ENCODE measurements around the gene CENPN.

CENPN gene

DNA sequence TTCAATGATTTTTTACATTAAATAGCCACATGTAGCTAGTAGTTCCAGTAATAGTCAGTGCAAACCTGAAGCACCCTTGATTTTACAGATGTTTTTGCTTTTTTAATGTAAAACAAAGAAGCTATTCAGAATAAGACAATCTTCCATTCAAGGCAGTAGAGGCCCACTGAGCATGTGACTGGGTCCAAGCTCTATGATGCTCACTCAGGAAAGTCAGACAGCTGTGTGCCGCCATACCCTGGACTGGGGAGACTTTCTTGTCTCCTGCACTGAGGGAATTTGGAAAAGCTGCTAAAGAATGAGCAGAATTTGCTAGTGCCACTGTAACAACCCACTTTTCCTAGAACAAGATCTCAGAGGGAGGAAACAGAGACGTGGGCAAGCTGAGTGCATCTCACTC lies 11.5 kb downstream of the CENPN start:
- H3K79me2 ChIP-seq (ENCODE audit: low read length) = no peaks in the 10 kb centered on the region
- H3K36me3 ChIP-seq (replicated peaks; ENCODE audit: low read depth, low read length) = peaks cover 59% of the 10 kb centered on the region
- no peak overlapping the region for H2AFZ ChIP-seq (ENCODE audit: low read depth, low read length)
- no peak overlapping the region for H3K4me3 ChIP-seq (ENCODE audit: low read length)
- H4K20me1 ChIP-seq (ENCODE audit: insufficient read depth, low read length) = no peaks in the 10 kb centered on the region
- TF ChIP-seq EZH2phosphoT487 (IDR thresholded peaks at IDR 0.05; ENCODE audit: low read depth) = no peak
- TF ChIP-seq, protein P1, sequence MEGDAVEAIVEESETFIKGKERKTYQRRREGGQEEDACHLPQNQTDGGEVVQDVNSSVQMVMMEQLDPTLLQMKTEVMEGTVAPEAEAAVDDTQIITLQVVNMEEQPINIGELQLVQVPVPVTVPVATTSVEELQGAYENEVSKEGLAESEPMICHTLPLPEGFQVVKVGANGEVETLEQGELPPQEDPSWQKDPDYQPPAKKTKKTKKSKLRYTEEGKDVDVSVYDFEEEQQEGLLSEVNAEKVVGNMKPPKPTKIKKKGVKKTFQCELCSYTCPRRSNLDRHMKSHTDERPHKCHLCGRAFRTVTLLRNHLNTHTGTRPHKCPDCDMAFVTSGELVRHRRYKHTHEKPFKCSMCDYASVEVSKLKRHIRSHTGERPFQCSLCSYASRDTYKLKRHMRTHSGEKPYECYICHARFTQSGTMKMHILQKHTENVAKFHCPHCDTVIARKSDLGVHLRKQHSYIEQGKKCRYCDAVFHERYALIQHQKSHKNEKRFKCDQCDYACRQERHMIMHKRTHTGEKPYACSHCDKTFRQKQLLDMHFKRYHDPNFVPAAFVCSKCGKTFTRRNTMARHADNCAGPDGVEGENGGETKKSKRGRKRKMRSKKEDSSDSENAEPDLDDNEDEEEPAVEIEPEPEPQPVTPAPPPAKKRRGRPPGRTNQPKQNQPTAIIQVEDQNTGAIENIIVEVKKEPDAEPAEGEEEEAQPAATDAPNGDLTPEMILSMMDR (IDR thresholded peaks at IDR 0.05; ENCODE audit: low read depth, low read length) = no peak
- H3K9me3 ChIP-seq (ENCODE audit: insufficient read depth, low read length) = no peaks in the 10 kb centered on the region
- no peak overlapping the region for H3K4me2 ChIP-seq (ENCODE audit: low read length)
- no peak overlapping the region for H3K27ac ChIP-seq (ENCODE audit: low read length)
- no peak overlapping the region for H3K9ac ChIP-seq (ENCODE audit: low read length)
- H3K4me1 ChIP-seq (ENCODE audit: low read length) = no peaks in the 10 kb centered on the region
- H3K27me3 ChIP-seq (ENCODE audit: low read depth, low read length) = no peaks in the 10 kb centered on the region

DNA sequence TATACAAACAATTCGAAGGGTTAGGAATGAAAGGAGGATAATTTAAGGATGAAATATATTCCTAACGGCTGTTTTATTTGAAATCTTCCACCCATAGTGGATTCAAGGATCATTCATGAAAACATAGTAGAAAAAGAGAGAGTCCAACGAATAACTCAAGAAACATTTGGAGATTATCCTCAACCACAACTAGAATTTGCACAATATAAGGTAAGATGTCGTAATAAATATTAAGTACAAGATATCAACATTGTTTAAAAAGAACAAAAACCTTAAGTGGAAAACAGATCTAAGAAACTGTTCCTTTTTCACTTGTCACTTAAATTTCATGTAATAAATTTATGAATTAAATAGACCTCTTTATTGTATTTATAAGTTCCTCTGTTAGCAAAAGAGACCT lies 19.4 kb downstream of the CENPN start:
- Histone ChIP-seq H2AFZ (ENCODE audit: low read depth, low read length) (no peak overlapping the region), H3K4me1 (ENCODE audit: low read length) (no peaks in the 10 kb centered on the region), H3K36me3 (replicated peaks; ENCODE audit: low read depth, low read length) (peaks cover 29% of the 10 kb centered on the region), H4K20me1 (ENCODE audit: insufficient read depth, low read length) (no peaks in the 10 kb centered on the region), H3K4me3 (ENCODE audit: low read length) (no peak overlapping the region), H3K27ac (ENCODE audit: low read length) (no peak overlapping the region), H3K9me3 (ENCODE audit: insufficient read depth, low read length) (no peaks in the 10 kb centered on the region), H3K4me2 (ENCODE audit: low read length) (no peak overlapping the region), H3K9ac (ENCODE audit: low read length) (no peak overlapping the region), H3K79me2 (ENCODE audit: low read length) (no peaks in the 10 kb centered on the region), H3K27me3 (ENCODE audit: low read depth, low read length) (no peaks in the 10 kb centered on the region)
- TF ChIP-seq EZH2phosphoT487 (IDR thresholded peaks at IDR 0.05; ENCODE audit: low read depth) = no peak
- TF ChIP-seq, protein P1 (IDR thresholded peaks at IDR 0.05; ENCODE audit: low read depth, low read length) = no peak

DNA sequence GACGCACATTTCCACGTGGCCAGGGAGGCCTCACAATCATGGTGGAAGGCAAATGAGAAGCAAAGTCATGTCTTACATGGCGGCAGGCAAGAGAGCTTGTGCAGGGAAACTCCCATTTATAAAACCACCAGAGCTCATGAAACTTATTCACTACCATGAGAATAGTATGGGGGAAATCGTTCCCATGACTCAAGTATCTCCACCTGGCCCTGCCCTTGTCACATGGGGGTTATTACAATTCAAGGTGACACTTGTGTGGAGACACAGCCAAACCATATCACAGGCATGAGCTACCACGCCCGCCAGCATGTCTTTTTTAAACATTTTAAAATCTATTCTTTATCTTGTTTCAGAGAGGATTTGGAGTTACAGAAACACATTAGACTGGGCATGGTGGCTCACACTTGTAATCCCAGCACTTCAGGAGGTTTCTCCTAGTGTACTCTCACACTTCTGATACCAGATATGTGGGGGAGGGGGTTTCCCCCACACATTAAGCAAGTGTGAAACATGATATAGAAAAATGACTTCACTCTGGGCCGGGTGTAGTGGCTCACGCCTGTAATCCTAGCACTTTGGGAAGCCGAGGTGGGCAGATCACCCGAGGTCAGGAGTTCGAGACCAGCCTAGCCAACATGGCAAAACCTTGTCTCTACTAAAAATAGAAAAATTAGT lies 23.1 kb downstream of the CENPN start:
- Histone ChIP-seq H3K4me2 (ENCODE audit: low read length) (no peak overlapping the region), H3K36me3 (replicated peaks; ENCODE audit: low read depth, low read length) (peaks cover 16% of the 10 kb centered on the region), H3K4me3 (ENCODE audit: low read length) (no peak overlapping the region), H3K27me3 (ENCODE audit: low read depth, low read length) (no peaks in the 10 kb centered on the region), H2AFZ (ENCODE audit: low read depth, low read length) (no peak overlapping the region), H3K4me1 (ENCODE audit: low read length) (no peaks in the 10 kb centered on the region), H3K27ac (ENCODE audit: low read length) (no peak overlapping the region), H3K9ac (ENCODE audit: low read length) (no peak overlapping the region), H3K79me2 (ENCODE audit: low read length) (no peaks in the 10 kb centered on the region), H4K20me1 (ENCODE audit: insufficient read depth, low read length) (no peaks in the 10 kb centered on the region), H3K9me3 (ENCODE audit: insufficient read depth, low read length) (no peaks in the 10 kb centered on the region)
- TF ChIP-seq, protein P1 (IDR thresholded peaks at IDR 0.05; ENCODE audit: low read depth, low read length) = no peak
- TF ChIP-seq EZH2phosphoT487 (IDR thresholded peaks at IDR 0.05; ENCODE audit: low read depth) = no peak

DNA sequence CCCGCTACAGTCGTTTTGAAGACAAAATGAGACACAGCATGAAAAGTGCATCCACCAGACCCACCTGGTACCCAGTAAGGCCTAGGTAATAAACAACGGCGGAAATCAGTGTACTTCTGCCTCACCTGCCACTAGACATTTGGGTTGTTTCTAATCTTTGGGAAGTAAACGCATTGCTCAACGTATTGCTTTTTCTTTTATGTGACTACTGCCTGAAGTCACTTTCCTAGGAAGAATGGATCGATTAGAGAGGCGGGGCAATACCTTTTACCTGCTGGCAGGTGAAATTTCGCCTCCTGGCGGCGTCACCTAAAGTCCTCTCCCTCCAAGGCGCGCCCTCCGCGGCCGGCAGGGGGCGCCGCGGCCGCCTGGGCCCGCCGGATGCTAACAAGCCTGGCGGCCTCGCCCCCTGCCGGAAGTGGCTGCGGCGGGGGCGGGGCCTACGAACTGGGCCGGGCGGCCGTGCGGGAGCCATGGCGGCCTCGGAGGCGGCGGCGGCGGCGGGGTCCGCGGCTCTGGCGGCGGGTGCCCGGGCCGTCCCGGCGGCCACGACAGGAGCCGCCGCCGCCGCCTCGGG lies 28.5 kb downstream of the CENPN start, which contains the start of gene ATMIN:
ATMIN (plus strand) TSS at position 445 of the 577 bp plus-strand sequence; CDS start at position 474, 29 bp downstream.
- Histone ChIP-seq H2AFZ (ENCODE audit: low read depth, low read length) (peak within 1 kb of the TSS; percentile 4; the same call in 1 of the 2 replicates), H4K20me1 (ENCODE audit: insufficient read depth, low read length) (no peaks in the 10 kb centered on the region), H3K27ac (ENCODE audit: low read length) (no peak within 1 kb of the TSS), H3K79me2 (ENCODE audit: low read length) (peaks cover 35% of the 10 kb centered on the region), H3K9me3 (ENCODE audit: insufficient read depth, low read length) (no peaks in the 10 kb centered on the region), H3K4me1 (ENCODE audit: low read length) (peaks cover 10% of the 10 kb centered on the region), H3K36me3 (replicated peaks; ENCODE audit: low read depth, low read length) (peaks cover 3% of the 10 kb centered on the region), H3K4me3 (ENCODE audit: low read length) (peak within 1 kb of the TSS; percentile 92), H3K9ac (ENCODE audit: low read length) (peak within 1 kb of the TSS; percentile 59), H3K27me3 (ENCODE audit: low read depth, low read length) (no peaks in the 10 kb centered on the region), H3K4me2 (ENCODE audit: low read length) (peak within 1 kb of the TSS; percentile 88)
- TF ChIP-seq, protein P1 (IDR thresholded peaks at IDR 0.05; ENCODE audit: low read depth, low read length) = peak; percentile 98
- no peak for TF ChIP-seq EZH2phosphoT487 (IDR thresholded peaks at IDR 0.05; ENCODE audit: low read depth)

Data from OCI-LY3 (cell line).